Mesendoderm (in vitro differentiated cells): ENCODE data around the gene BBIP1.

Experiments
- DNase-seq: peaks from one replicate; pipeline ENCODE4 v3.0.0; 2013
- H2AK5ac ChIP-seq: 2 replicates; pipeline ENCODE4 v1.6.1; 2013; ENCODE audit warnings: low read length, inconsistent platforms
- H2BK120ac ChIP-seq: 2 replicates; pipeline ENCODE4 v1.6.1; 2013; ENCODE audit warnings: low read depth, mild to moderate bottlenecking, low read length, moderate library complexity, mixed read lengths
- H2BK15ac ChIP-seq: replicated peaks from 2 replicates; pipeline ENCODE4 v1.6.1; 2013; ENCODE audit warnings: low read depth, mild to moderate bottlenecking, moderate library complexity
- H2BK5ac ChIP-seq: 2 replicates; pipeline ENCODE4 v1.6.1; 2013; ENCODE audit warnings: low read length, inconsistent platforms
- H3K18ac ChIP-seq: 2 replicates; pipeline ENCODE4 v1.6.1; 2013; ENCODE audit warnings: mild to moderate bottlenecking, low read length, mixed read lengths
- H3K23ac ChIP-seq: one replicate; pipeline ENCODE4 v1.6.1; 2013; ENCODE audit warnings: low read length
- H3K27ac ChIP-seq: 2 replicates; pipeline ENCODE4 v1.5.1; 2013; ENCODE audit warnings: low read depth, mild to moderate bottlenecking, inconsistent platforms, low read length, moderate library complexity
- H3K27me3 ChIP-seq: 2 replicates; pipeline ENCODE4 v1.6.1; 2013; ENCODE audit warnings: low read length, control low read depth, mild to moderate bottlenecking, inconsistent platforms; ENCODE audit not compliant: insufficient read depth, poor library complexity
- H3K36me3 ChIP-seq: 2 replicates; pipeline ENCODE4 v1.6.1; 2013; ENCODE audit warnings: low read length, inconsistent platforms; ENCODE audit not compliant: control insufficient read depth, insufficient read depth
- H3K4ac ChIP-seq: one replicate; pipeline ENCODE4 v1.6.1; 2013; ENCODE audit warnings: low read depth, mild to moderate bottlenecking, low read length, moderate library complexity
- H3K4me1 ChIP-seq: 2 replicates; pipeline ENCODE4 v1.6.1; 2013; ENCODE audit warnings: low read depth, low read length, inconsistent platforms; ENCODE audit not compliant: control insufficient read depth
- H3K4me2 ChIP-seq: 2 replicates; pipeline ENCODE4 v1.6.1; 2013; ENCODE audit warnings: low read length
- H3K4me3 ChIP-seq: 2 replicates; pipeline ENCODE4 v1.5.1; 2013; ENCODE audit warnings: mild to moderate bottlenecking, low read length
- H3K56ac ChIP-seq: one replicate; pipeline ENCODE4 v1.6.1; 2013; ENCODE audit warnings: low read length
- H3K79me1 ChIP-seq: 2 replicates; pipeline ENCODE4 v1.6.1; 2013; ENCODE audit warnings: low read length, inconsistent platforms
- H3K79me2 ChIP-seq: 2 replicates; pipeline ENCODE4 v1.6.1; 2013; ENCODE audit warnings: mild to moderate bottlenecking, low read length; ENCODE audit not compliant: control insufficient read depth, insufficient read depth
- H3K9ac ChIP-seq: 2 replicates; pipeline ENCODE4 v1.6.1; 2013; ENCODE audit warnings: low read length, inconsistent platforms
- H4K5ac ChIP-seq: one replicate; pipeline ENCODE4 v1.6.1; 2013; ENCODE audit warnings: low read length
- H4K8ac ChIP-seq: one replicate; pipeline ENCODE4 v1.6.1; 2013; ENCODE audit warnings: low read depth, mild to moderate bottlenecking, control low read depth, low read length, moderate library complexity
- WGBS: extraction: QIAGEN DNeasy Blood & Tissue Kit; methylation state at CpG from one replicate; pipeline ENCODE4 v1.1.7; 2013; ENCODE audit warnings: low lambda C conversion rate, missing lambda C conversion rate; ENCODE audit not compliant: insufficient coverage; ENCODE audit errors: extremely low coverage; 5-methylcytosine and 5-hydroxymethylcytosine counted together

The BBIP1 gene

DNA sequence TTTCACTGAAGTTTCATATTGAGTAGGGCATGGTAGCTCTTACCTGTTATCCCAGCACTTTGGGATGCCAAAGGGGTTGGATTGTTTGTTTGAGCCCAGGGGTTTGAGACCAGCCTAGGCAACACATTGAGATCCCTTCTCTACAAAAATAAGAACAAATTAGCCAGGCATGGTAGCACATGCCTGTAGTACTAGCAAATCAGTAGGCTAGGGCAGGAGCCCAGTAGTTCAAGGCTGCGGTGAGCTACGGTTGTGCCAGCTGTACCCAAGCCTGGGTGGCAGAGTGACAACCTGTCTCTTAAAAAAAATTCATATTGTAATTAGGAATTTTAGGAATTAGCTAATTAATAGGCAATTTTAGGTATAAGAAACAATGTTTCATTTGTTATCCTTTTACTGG lies 18.0 kb downstream of the BBIP1 start:
- H2BK5ac ChIP-seq: no peak overlapping the region
- H3K18ac ChIP-seq: no peak overlapping the region
- no peak overlapping the region for H3K4me2 ChIP-seq
- H4K5ac ChIP-seq: no peak overlapping the region
- H3K36me3 ChIP-seq: no peaks in the 10 kb centered on the region
- no peak overlapping the region for H3K4ac ChIP-seq
- no peaks in the 10 kb centered on the region for H3K79me1 ChIP-seq
- H2AK5ac ChIP-seq: no peak overlapping the region
- H4K8ac ChIP-seq: no peak overlapping the region
- H3K56ac ChIP-seq: no peak overlapping the region
- H3K27me3 ChIP-seq: no peaks in the 10 kb centered on the region
- DNase-seq: no peak
- H3K23ac ChIP-seq: no peak overlapping the region
- H2BK15ac ChIP-seq: no peak overlapping the region
- WGBS: no CpG with 5 or more reads among the region's 2 CpGs
- no peak overlapping the region for H3K4me3 ChIP-seq
- H3K79me2 ChIP-seq: no peaks in the 10 kb centered on the region
- no peaks in the 10 kb centered on the region for H3K4me1 ChIP-seq
- no peak overlapping the region for H3K27ac ChIP-seq
- H3K9ac ChIP-seq: no peak overlapping the region
- H2BK120ac ChIP-seq: no peak overlapping the region

GRCh38 chr10:110898391-110898790 lies 20.6 kb downstream of the BBIP1 start:
- DNase-seq: no peak
- Histone ChIP-seq H3K4me2 (no peak overlapping the region), H3K4me3 (no peak overlapping the region), H3K27ac (no peak overlapping the region), H3K4ac (no peak overlapping the region), H3K79me1 (no peaks in the 10 kb centered on the region), H2BK120ac (no peak overlapping the region), H3K27me3 (no peaks in the 10 kb centered on the region), H3K56ac (no peak overlapping the region), H3K23ac (no peak overlapping the region), H2BK5ac (no peak overlapping the region), H3K79me2 (no peaks in the 10 kb centered on the region), H3K9ac (no peak overlapping the region), H4K8ac (no peak overlapping the region), H4K5ac (no peak overlapping the region), H2BK15ac (no peak overlapping the region), H3K4me1 (no peaks in the 10 kb centered on the region), H3K36me3 (no peaks in the 10 kb centered on the region), H3K18ac (no peak overlapping the region), H2AK5ac (no peak overlapping the region)

- no peak overlapping the region for H3K27ac ChIP-seq
- H3K18ac ChIP-seq: no peak overlapping the region
- H3K36me3 ChIP-seq: no peaks in the 10 kb centered on the region
Measured at GRCh38 chr10:110897184-110897583, 21.8 kb downstream of the BBIP1 start.

DNA sequence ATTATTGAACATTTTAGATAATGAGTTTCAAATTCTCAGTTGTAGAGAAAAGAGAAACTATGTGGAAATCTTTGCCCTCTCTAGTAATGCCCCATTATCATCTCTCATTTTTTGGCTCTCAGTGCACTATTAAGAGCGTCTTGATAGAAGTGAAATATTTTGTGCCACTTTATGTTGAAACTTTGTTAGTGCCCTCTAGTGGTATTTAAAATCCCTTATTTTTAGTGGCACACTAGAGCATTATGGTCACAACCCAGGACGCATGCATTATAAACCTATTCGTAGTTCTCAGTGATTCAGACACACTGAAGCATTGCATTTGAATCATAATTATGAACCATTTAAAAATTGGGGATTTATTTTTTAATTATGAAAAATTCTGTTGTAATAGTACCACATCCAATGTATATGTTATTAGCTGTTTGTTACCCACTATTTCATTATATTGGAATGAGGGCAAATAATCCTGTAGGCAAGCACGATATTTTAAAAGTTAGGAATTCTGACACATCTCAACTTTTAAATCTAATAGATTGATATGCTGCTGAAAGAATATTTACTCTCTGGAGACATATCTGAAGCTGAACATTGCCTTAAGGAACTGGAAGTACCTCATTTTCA lies 25.3 kb downstream of the BBIP1 start:
- Histone ChIP-seq H3K4me2 (no peak overlapping the region), H3K79me1 (no peaks in the 10 kb centered on the region), H3K79me2 (no peaks in the 10 kb centered on the region), H3K4ac (no peak overlapping the region), H3K27me3 (no peaks in the 10 kb centered on the region), H3K9ac (no peak overlapping the region), H3K23ac (no peak overlapping the region), H2AK5ac (no peak overlapping the region), H3K36me3 (no peaks in the 10 kb centered on the region), H3K56ac (no peak overlapping the region), H3K18ac (no peak overlapping the region), H2BK15ac (no peak overlapping the region), H2BK120ac (no peak overlapping the region), H4K5ac (no peak overlapping the region), H3K4me3 (no peak overlapping the region), H3K4me1 (no peaks in the 10 kb centered on the region), H3K27ac (no peak overlapping the region), H2BK5ac (no peak overlapping the region), H4K8ac (no peak overlapping the region)
- DNase-seq: peak; percentile 45
- whole genome bisulfite sequencing: no CpG with 5 or more reads among the region's 4 CpGs

More at GRCh38 chr10:110897184-110897583, 21.8 kb downstream of the BBIP1 start:
- Histone ChIP-seq H3K4me1 (no peaks in the 10 kb centered on the region), H3K9ac (no peak overlapping the region), H3K79me2 (no peaks in the 10 kb centered on the region), H3K4me2 (no peak overlapping the region), H2AK5ac (no peak overlapping the region), H2BK15ac (no peak overlapping the region), H3K4me3 (no peak overlapping the region), H2BK5ac (no peak overlapping the region), H3K4ac (no peak overlapping the region), H4K8ac (no peak overlapping the region), H3K27me3 (no peaks in the 10 kb centered on the region), H3K79me1 (no peaks in the 10 kb centered on the region), H2BK120ac (no peak overlapping the region), H3K56ac (no peak overlapping the region), H3K23ac (no peak overlapping the region), H4K5ac (no peak overlapping the region)
- no CpG with 5 or more reads among the region's 1 CpG for WGBS
- no peak for DNase-seq

DNA sequence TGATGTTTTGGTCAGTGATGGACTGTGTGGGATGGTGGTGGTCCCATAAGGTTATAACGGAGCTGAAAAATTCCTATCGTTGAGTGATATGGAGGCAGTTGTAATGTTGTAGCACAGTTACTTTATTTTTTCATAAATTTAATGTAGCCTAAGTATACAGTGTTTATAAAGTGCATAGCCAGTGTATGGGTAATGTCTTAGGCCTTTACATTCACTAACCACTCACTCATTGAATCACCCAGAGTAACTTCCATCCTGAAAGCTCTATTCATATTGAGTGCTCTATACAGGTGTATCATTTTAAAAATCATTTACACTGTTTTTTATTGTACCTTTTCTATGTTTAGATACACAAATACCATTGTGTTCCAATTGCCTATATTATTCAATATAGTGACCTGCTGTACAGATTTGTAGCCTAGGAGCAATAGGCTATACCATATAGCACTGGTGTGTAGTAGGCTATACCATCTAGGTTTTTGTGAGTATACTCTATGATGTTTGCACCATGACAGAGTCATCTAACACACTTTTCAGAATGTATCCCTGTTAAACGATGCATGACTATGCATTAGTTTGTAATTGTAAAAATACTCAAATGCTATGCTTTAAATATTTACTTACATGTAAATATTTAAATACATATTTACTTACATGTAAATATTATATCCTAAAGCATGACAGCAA lies 26.2 kb downstream of the BBIP1 start:
- H3K4me3 ChIP-seq: no peak overlapping the region
- no CpG with 5 or more reads among the region's 3 CpGs for WGBS
- no peak overlapping the region for H2BK15ac ChIP-seq
- H3K79me1 ChIP-seq: no peaks in the 10 kb centered on the region
- H3K18ac ChIP-seq: no peak overlapping the region
- H3K36me3 ChIP-seq: no peaks in the 10 kb centered on the region
- no peaks in the 10 kb centered on the region for H3K79me2 ChIP-seq
- no peak overlapping the region for H3K56ac ChIP-seq
- no peaks in the 10 kb centered on the region for H3K27me3 ChIP-seq
- no peak overlapping the region for H3K4ac ChIP-seq
- H4K5ac ChIP-seq: no peak overlapping the region
- H2BK5ac ChIP-seq: no peak overlapping the region
- no peak for DNase-seq
- no peak overlapping the region for H4K8ac ChIP-seq
- H3K9ac ChIP-seq: no peak overlapping the region
- H3K23ac ChIP-seq: no peak overlapping the region
- no peak overlapping the region for H3K4me2 ChIP-seq
- no peaks in the 10 kb centered on the region for H3K4me1 ChIP-seq
- no peak overlapping the region for H2AK5ac ChIP-seq
- H3K27ac ChIP-seq: no peak overlapping the region
- H2BK120ac ChIP-seq: no peak overlapping the region

DNA sequence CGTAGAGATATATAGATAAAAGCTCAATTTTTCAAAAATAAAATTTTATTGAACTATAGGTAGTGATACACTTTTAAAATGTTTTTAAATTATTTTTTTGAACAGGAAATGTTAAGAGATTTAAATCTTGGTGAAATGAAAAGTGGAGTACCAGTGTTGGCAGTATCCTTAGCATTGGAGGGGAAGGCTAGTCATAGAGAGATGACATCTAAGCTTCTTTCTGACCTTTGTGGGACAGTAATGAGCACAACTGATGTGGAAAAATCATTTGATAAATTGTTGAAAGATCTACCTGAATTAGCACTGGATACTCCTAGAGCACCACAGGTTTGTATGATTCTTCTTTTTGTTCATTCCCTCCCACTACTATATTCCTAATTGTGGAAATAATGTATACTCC lies 31.4 kb downstream of the BBIP1 start:
- H3K4me3 ChIP-seq: no peak overlapping the region
- H3K56ac ChIP-seq: no peak overlapping the region
- H2BK5ac ChIP-seq: no peak overlapping the region
- H3K36me3 ChIP-seq: no peaks in the 10 kb centered on the region
- no peak overlapping the region for H2AK5ac ChIP-seq
- no peak overlapping the region for H3K27ac ChIP-seq
- WGBS: no CpG with 5 or more reads among the region's 1 CpG
- no peaks in the 10 kb centered on the region for H3K27me3 ChIP-seq
- no peak overlapping the region for H4K8ac ChIP-seq
- no peak overlapping the region for H3K18ac ChIP-seq
- no peaks in the 10 kb centered on the region for H3K4me1 ChIP-seq
- H3K23ac ChIP-seq: no peak overlapping the region
- no peak overlapping the region for H4K5ac ChIP-seq
- no peaks in the 10 kb centered on the region for H3K79me1 ChIP-seq
- no peak overlapping the region for H2BK15ac ChIP-seq
- no peak overlapping the region for H2BK120ac ChIP-seq
- no peaks in the 10 kb centered on the region for H3K79me2 ChIP-seq
- H3K4ac ChIP-seq: no peak overlapping the region
- H3K9ac ChIP-seq: no peak overlapping the region
- no peak for DNase-seq
- H3K4me2 ChIP-seq: no peak overlapping the region
